K562 (cell line): ENCODE data around the gene CLDND2. TPM values are rescaled to one million over a fixed set of nuclear protein-coding genes. Genes with fewer than 3 reads are reported as not detected.

Source experiments
- ATF3 ChIP-seq, 2 experiments: fragments of 450-650 bp in 1 of 2; sonication (generic) in 1 of 2; formaldehyde crosslinking in 1 of 2; IDR thresholded peaks in 1 of 2; conservative IDR thresholded peaks in 1 of 2; 2 replicates each; pipeline versions ENCODE4 v1.6.1 to v1.8.1; 2016 to 2023; ENCODE audit warnings: mild to moderate bottlenecking in 2 of 2, moderate library complexity in 2 of 2, inconsistent platforms in 1 of 2, missing genetic modification reagents in 1 of 2
- CAMTA2 ChIP-seq: fragments of 250-450 bp; sonication (Bioruptor Pico); conservative IDR thresholded peaks from 2 replicates; pipeline ENCODE4 v1.5.1; 2022
- HLTF ChIP-seq: fragments of 450-650 bp; IDR thresholded peaks from 2 replicates; pipeline ENCODE4 v1.6.1; 2016
- KLF1 ChIP-seq: fragments of 450-650 bp; IDR thresholded peaks from 2 replicates; pipeline ENCODE4 v1.6.1; 2016; ENCODE audit warnings: missing genetic modification characterization, missing compliant biosample characterization
- MCM2 ChIP-seq: fragments of 450-650 bp; IDR thresholded peaks from 2 replicates; pipeline ENCODE4 v1.6.1; 2017; ENCODE audit warnings: low read depth, mild to moderate bottlenecking
- MCM5 ChIP-seq: fragments of 450-650 bp; IDR thresholded peaks from 2 replicates; pipeline ENCODE4 v1.6.1; 2016; ENCODE audit warnings: low read depth
- PHTF2 ChIP-seq: fragments of 250-450 bp; sonication (Bioruptor Pico); IDR thresholded peaks from 2 replicates; pipeline ENCODE4 v1.5.0; 2021; ENCODE audit warnings: mild to moderate bottlenecking
- RERE ChIP-seq: sonication (generic); formaldehyde crosslinking; IDR thresholded peaks from 2 replicates; pipeline ENCODE4 v1.8.0; 2023; ENCODE audit warnings: missing genetic modification reagents, mild to moderate bottlenecking, borderline replicate concordance
- SAFB ChIP-seq: fragments of 200-400 bp; formaldehyde crosslinking; IDR thresholded peaks from 2 replicates; pipeline ENCODE4 v1.6.1; 2017; ENCODE audit warnings: low read depth, low read length, borderline replicate concordance
- SNAPC5 ChIP-seq: fragments of 250-450 bp; sonication (Bioruptor Pico); IDR thresholded peaks from 2 replicates; pipeline ENCODE4 v1.8.0; 2021; ENCODE audit warnings: moderate library complexity, mild to moderate bottlenecking, inconsistent platforms
- TEAD4 ChIP-seq, 2 experiments: sonication (generic) in 1 of 2; formaldehyde crosslinking in 1 of 2; IDR thresholded peaks; 2 replicates each; pipeline versions ENCODE4 v1.6.1 to v1.8.0; 2012 to 2022; ENCODE audit warnings: borderline replicate concordance in 1 of 2, inconsistent platforms in 1 of 2, low read length in 1 of 2, mild to moderate bottlenecking in 1 of 2, missing genetic modification reagents in 1 of 2
- THAP12 ChIP-seq: fragments of 250-450 bp; sonication (Bioruptor Pico); IDR thresholded peaks from 2 replicates; pipeline ENCODE4 v1.9.0; 2021; ENCODE audit warnings: mild to moderate bottlenecking, inconsistent platforms
- TRIM24 ChIP-seq, 2 experiments: fragments of 450-650 bp; IDR thresholded peaks; 2 replicates each; pipeline ENCODE4 v1.6.1; 2016
- ZFP91 ChIP-seq: sonication (generic); formaldehyde crosslinking; IDR thresholded peaks from 2 replicates; pipeline ENCODE4 v1.8.0; 2022; ENCODE audit warnings: mild to moderate bottlenecking, missing genetic modification reagents
- ZNF444 ChIP-seq: fragments of 250-450 bp; sonication (Bioruptor Pico); IDR thresholded peaks from 2 replicates; pipeline ENCODE4 v1.4.0; 2020; ENCODE audit warnings: mild to moderate bottlenecking, moderate library complexity
- polyA plus RNA-seq, 8 experiments: library from polyadenylated mRNA; depleted of rRNA in 4 of 8; stranded (reverse) in 5 of 8; unstranded in 3 of 8; fragments of >200 nt; fragmentation: Nextera tagmentation in 2 of 8; fragmentation: Illumina TruSeq in 1 of 8; extraction: Ambion mirVana in 2 of 8; extraction: Trizol in 1 of 8; gene quantifications; 2 replicates each; pipeline versions ENCODE4 v1.2.1 to v1.2.3, GENCODE V29; 2011 to 2014; ENCODE audit warnings: inconsistent platforms in 1 of 8, missing spikeins in 1 of 8
- total RNA-seq, 7 experiments: library from RNA; depleted of rRNA in 6 of 7; stranded (reverse); fragments of >200 nt in 6 of 7; fragmentation: Illumina TruSeq in 2 of 7; extraction: Trizol in 2 of 7; gene quantifications; 2 replicates each; pipeline versions ENCODE4 v1.2.1 to v1.2.3, GENCODE V29; 2011 to 2021; ENCODE audit warnings: low replicate concordance in 1 of 7

The CLDND2 gene
- total and polyA plus RNA-seq, 9 of the 15 experiments (the other 6 are each of a cell fraction or from before 2014, with no cell fraction given) = 0.45 to 4.0 (median 1.2) TPM; not detected in 3

- peak; percentile 61; the same call in 1 of the 2 replicates for TF ChIP-seq THAP12
- TF ChIP-seq PHTF2 = no peak
- TF ChIP-seq MCM5 = no peak
- peak; percentile 93 for TF ChIP-seq HLTF
- TF ChIP-seq CAMTA2 = no peak
- 0 out of 2 replicates have a peak, but pooled peaks have one; percentile 1 for TF ChIP-seq TEAD4 (IDR thresholded peaks at IDR 0.05; ENCODE audit: low read length)
- no peak for TF ChIP-seq TEAD4 (CRISPR knock-in tag; IDR thresholded peaks at IDR 0.05; ENCODE audit: borderline replicate concordance)
- TF ChIP-seq SNAPC5 = no peak
- TF ChIP-seq RERE = no peak
- TF ChIP-seq ZNF444 = no peak
- no peak for TF ChIP-seq MCM2
- TF ChIP-seq KLF1 (tag) = no peak
- TF ChIP-seq ZFP91 = 0 out of 2 replicates have a peak, but pooled peaks have one; percentile 15
- TF ChIP-seq ATF3 (IDR thresholded peaks at IDR 0.05) = no peak
- TF ChIP-seq ATF3 (CRISPR knock-in tag; conservative IDR thresholded peaks at IDR 0.05) = no peak
- TF ChIP-seq SAFB = peak; percentile 68; the same call in 1 of the 2 replicates
- peak; percentile 8 to 62; a peak in 2 of 4 replicates for TF ChIP-seq TRIM24 (IDR thresholded peaks at IDR 0.05)
Measured at GRCh38 chr19:51366389-51367254, 2.2 kb downstream of the CLDND2 start (continued).
